H1 (cell line): Measurements from ENCODE around the gene OBSCN. TPM values are rescaled to one million over a fixed set of nuclear protein-coding genes. Genes with fewer than 3 reads are reported as not detected.

Experiments
- SRF ChIP-seq: IDR thresholded peaks from 2 replicates; pipeline ENCODE4 v1.6.1; 2011; ENCODE audit warnings: mild to moderate bottlenecking, low read depth, low read length, moderate library complexity
- polyA plus RNA-seq, 7 experiments: library from polyadenylated mRNA; depleted of rRNA in 3 of 7; stranded (reverse) in 5 of 7; unstranded in 2 of 7; fragments of >200 nt in 5 of 7; fragments of 200-250 nt in 2 of 7; gene quantifications; 1 replicate in 5 of 7; 2 replicates in 1 of 7; 4 replicates in 1 of 7; pipeline versions ENCODE4 v1.2.1 to v1.2.3, GENCODE V29; 2011 to 2013; ENCODE audit warnings: missing spikeins in 2 of 7, mixed read lengths in 2 of 7
- total RNA-seq: library from RNA; stranded (reverse); fragmentation: NEBNext Ultra II Directional; extraction: Animal tissue kit (Norgen Biotek cat#: 25700); gene quantifications from 2 replicates; pipeline ENCODE4 v1.2.1, GENCODE V29; 2021

Gene OBSCN
- total and polyA plus RNA-seq, 2 of the 8 experiments (the other 6 are each of a cell fraction or from before 2014, with no cell fraction given): 7.5 to 28.4 TPM

DNA sequence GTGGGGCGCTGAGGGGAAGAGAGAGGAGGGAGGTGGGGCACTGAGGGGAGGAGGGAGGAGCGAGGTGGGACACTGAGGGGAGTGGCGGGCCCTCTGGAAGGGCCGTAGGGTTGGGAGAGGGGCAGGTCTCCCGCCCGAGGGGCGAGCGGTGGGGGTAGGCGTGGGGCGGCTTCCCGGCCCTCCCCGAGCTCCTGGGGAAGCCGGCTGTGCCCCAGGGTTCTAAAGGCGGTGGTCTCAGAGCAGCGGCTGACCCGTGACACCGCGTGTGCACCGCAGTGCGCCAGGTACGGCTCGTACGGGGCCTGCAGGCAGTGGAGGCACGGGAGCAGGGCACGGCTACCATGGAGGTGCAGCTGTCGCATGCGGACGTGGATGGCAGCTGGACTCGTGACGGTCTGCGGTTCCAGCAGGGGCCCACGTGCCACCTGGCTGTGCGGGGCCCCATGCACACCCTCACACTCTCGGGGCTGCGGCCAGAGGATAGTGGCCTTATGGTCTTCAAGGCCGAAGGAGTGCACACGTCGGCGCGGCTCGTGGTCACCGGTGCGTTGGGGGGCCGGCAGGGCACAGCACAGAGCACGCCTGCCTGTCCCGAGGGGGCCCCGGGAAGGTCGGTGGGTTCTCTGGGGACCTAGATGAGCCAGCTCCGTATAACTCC lies 68.5 kb downstream of the OBSCN start (continued):
- TF ChIP-seq SRF: no peak
- TF ChIP-seq, all 59 proteins: peak for 7
